ENCODE measurements around the gene PGF.
A peak's percentile ranks its signal among the peaks of the same experiment; 100 is the strongest.
"Not testable (repeated sequence)": the region's sequence is repeated elsewhere in the genome, so short reads cannot be mapped to it uniquely, and the experiment has no call there.

Gene PGF

DNA sequence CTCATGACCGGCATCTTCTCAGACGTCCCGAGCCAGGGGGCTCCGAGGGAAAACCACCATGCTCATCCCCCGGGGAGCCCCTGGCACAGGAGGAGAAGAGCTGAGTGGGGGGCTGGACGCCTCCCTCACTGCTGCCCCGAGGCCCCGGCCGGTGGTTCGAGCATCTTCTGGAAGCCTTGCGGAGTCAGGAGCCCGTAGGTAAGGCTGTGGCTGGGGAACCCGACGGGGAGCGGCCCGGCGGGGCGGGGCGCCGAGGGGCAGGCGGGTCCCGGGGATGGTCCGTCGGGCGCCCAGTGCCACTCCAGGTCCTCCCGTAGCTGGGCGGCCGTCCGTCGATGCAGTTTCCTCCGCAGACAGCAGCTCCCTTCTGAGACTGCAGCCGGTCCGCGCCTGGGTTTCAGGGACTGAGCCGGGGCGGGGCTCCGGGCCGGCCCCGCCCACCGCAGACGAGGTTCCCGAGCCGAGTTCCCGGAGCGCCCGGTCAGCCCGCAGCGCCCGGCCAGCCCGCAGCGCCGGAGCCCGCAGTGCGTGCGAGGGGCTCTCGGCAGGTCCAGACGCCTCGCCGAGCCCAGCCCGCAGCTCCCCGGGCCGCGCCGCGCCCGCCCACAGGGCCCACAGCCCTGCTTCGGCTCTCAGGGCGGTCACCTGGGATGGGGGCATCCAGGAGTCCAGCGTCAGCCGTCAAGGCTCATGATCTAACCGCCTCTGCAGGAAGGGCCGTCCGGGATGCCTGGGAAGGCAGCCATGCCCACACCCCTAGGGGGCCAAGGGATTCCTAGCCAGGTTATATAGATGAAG, at the start of gene PGF:
Gene PGF (minus strand): TSS at position 369 of the 798 bp plus-strand sequence. CDS start 355 bp downstream, at position 14.
- no peak for DNase-seq (ENCODE audit: low spot score)

DNA sequence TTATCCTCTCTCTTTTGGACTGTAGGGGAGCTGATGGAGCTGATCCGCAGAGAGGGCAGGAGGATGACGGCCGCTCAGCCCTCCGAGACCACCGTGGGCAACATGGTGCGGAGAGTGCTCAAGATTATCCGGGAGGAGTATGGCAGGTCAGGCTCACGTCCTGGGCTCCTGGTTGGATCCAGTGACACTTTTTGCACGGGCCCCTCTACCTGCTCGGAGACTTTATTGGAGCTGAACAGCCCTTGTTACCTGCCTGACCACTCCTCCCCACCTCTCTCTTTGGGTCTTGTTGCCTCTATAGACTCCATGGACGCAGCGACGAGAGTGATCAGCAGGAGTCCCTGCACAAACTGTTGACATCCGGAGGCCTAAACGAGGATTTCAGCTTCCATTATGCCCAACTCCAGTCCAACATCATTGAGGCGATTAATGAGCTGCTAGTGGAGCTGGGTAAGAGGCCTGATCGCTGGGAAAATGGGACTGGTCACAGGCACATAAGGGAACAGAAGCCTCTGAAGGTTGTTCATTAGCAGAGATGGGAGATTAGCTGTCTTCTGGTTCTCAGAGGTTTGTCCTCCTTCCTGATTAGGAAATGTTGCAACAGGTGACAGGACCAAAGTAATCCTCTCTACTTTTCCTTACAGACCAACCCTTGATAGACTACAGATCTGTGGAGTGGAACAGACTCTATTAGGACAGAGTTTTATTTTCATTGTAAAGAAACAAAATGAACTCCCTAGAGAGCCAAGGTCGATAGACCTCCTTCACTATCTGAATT, 48.0 kb upstream of the PGF start:
- DNase-seq (ENCODE audit: low spot score): no peak

GRCh38 chr14:75002392-75003249, 47.2 kb upstream of the PGF start, which contains the start of gene EIF2B2:
EIF2B2 (plus strand) TSS chr14:75002921; CDS start chr14:75002991, 70 bp downstream.
- DNase-seq (ENCODE audit: low spot score): peak; percentile 97

DNA sequence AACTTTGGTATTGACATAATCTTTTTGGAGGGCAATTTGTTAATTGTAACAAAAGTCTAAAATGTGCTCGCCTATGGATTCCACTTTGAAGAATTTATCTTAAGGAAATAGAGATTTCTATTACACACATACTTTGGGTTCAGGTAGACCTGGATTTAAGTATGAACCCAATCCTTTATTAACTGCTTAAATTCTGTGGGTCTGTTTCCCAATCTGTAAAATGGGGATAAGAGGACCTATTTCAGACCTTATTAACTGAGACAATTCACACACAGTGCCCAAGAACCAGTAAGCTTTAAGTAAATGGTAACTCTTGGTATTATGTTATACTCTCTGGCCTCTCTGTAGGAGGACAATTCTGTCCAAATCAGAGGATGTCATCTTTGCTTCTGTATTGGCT, 46.5 kb upstream of the PGF start:
- DNase-seq (ENCODE audit: low spot score): no peak

DNA sequence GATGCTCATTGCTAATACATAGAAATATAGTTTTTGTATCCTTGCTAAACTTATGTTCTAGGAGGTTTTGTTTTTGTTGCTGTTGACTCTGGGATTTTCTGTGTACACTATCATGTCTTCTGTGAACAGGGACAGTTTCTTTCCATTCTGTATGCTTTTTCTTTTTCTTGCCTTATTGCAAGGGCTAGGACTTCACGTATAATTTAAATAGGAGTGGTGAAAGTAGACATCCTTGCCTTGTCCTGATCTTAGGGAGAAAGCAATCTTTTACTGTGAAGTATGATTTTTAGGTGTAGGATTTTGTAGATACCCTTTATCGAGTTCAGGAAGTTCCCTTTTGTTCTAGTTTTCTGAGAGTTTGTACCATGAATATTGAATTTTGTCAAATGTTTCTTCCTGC, 45.9 kb upstream of the PGF start:
- no peak for DNase-seq (ENCODE audit: low spot score)

DNA sequence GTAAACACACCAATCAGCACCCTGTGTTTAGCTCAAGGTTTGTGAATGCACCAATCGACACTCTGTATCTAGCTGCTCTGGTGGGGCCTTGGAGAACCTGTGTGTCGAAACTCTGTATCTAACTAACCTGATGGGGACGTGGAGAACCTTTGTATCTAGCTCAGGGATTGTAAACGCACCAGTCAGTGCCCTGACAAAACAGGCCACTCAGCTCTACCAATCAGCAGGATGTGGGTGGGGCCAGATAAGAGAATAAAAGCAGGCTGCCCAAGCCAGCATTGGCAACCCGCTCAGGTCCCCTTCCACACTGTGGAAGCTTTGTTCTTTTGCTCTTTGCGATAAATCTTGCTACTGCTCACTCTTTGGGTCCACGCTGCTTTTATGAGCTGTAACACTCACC, 40.4 kb upstream of the PGF start:
- not testable (repeated sequence) for DNase-seq (ENCODE audit: low spot score)

- not testable (repeated sequence) for DNase-seq (ENCODE audit: low spot score)
Observed at GRCh38 chr14:74994182-74994581, 38.8 kb upstream of the PGF start.

- no peak for DNase-seq (ENCODE audit: low spot score)
Observed at GRCh38 chr14:74988993-74989392, 33.6 kb upstream of the PGF start.

DNA sequence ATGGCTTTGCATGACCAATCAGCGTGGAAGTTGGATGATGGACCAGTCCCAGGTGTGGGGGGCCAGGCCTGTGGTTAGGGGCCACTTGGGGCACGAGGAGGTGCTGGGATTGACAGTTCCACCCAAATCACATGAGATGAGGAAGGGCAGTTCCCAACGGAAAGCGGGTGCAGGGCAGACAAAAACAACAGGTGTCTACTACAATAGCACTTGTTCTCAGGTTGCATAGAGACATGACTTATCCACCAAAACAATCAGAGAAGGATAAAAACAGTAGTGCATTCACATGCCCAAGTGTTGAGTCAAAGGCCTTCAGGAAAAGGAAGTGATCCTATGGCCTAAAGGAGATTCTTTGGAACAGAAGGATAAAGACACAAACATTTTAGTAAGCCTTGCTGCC, 32.7 kb upstream of the PGF start:
- DNase-seq (ENCODE audit: low spot score): no peak

GRCh38 chr14:74985806-74986205, 30.4 kb upstream of the PGF start:
- no peak for DNase-seq (ENCODE audit: low spot score)

GRCh38 chr14:74985028-74985310, 29.6 kb upstream of the PGF start:
- no peak for DNase-seq (ENCODE audit: low spot score)

- DNase-seq (ENCODE audit: low spot score): no peak
Observed at GRCh38 chr14:74984236-74985027, 29.0 kb upstream of the PGF start.

DNA sequence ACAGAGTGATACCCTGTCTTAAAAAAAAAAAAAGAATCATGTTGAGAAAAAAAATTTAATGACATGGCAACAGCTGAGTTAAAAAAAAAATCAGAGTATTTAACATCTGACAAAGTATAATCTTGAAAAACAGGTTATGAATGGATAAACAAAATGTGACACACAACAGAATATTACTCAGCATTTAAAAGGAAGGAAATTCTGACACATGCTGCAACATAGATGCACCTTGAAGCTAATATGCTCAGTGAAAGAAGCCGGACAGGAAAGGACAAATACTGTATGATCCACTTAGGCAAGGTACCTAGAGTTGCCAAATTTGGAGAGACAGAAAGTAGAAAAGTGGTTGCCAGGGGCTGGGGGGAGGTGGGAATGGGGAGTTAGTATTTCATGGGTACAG, 27.9 kb upstream of the PGF start:
- no peak for DNase-seq (ENCODE audit: low spot score)

DNA sequence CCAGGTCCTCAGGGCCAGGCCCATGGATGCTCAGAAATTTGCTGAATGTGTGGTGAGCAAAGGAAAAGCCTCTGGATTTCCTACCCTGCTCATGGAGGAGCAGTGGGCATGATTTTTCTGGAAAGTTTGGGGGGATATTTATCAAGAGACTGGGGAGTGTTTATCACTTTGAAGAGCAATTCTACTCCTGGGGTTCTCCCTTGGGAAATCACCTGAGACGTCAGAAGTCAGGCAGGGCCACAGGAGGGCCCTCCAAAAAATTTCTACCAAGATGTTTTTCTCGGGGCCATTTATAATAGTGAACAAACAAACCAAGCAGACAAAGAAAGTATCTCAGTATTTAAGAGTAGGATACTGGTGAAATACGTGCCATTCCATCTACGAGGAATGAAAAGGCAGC, 27.3 kb upstream of the PGF start:
- no peak for DNase-seq (ENCODE audit: low spot score)

- DNase-seq (ENCODE audit: low spot score): no peak
Observed at GRCh38 chr14:74981833-74982232, 26.4 kb upstream of the PGF start.

- DNase-seq (ENCODE audit: low spot score): no peak
Observed at GRCh38 chr14:74981462-74981782, 26.0 kb upstream of the PGF start.

DNA sequence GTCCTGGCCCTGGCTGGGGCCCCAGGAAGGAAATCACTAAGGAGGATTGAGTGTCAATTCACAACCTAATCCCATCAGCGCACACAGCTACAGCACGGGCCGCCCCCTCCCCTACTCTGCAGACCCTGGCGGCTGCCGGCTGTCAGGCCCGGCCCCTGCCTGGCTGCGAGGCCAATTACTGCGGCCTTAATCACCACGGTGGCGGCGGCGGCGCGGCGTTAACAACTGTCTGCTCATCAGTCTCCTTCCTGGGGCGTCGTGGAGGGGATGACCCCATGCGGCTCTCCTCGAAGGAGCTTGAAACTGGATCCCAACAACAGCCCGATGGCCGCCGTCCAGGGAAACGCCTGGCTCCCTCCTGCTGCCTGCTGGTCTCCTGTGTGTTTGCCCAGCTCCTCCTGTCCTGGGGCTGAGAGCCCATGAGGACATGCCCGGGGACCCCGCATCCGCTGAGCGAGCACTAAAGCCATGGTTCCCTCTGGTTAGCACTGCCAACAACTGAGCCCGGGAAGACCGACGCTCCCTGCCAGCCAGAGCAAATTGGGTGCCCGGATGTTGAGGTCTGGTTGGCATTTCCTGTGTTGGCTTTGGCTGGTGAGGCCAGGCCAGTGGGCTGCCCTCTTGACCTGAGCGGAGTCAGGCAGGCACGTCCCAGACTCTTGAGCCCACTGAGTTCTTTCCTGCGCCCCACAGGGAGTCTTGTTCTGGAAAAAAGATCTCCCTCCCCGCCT, 25.5 kb upstream of the PGF start:
- DNase-seq (ENCODE audit: low spot score): no peak

DNA sequence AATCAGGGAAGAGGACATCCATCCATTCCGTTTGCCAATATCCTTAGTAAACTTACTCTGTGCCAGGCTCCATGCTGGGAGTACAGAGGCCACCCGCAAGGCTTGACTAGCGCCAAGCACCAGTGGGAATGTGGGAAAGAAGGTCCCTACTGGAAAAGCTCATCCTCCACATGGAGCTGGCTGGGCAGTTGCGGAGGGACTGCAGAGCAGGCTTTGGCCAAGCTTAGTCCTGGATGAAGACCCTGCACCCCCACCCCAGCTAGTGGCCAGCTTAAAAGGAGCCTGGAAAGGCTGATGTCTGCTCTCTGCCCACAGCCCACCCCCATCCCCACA, 25.0 kb upstream of the PGF start:
- DNase-seq (ENCODE audit: low spot score): no peak

DNA sequence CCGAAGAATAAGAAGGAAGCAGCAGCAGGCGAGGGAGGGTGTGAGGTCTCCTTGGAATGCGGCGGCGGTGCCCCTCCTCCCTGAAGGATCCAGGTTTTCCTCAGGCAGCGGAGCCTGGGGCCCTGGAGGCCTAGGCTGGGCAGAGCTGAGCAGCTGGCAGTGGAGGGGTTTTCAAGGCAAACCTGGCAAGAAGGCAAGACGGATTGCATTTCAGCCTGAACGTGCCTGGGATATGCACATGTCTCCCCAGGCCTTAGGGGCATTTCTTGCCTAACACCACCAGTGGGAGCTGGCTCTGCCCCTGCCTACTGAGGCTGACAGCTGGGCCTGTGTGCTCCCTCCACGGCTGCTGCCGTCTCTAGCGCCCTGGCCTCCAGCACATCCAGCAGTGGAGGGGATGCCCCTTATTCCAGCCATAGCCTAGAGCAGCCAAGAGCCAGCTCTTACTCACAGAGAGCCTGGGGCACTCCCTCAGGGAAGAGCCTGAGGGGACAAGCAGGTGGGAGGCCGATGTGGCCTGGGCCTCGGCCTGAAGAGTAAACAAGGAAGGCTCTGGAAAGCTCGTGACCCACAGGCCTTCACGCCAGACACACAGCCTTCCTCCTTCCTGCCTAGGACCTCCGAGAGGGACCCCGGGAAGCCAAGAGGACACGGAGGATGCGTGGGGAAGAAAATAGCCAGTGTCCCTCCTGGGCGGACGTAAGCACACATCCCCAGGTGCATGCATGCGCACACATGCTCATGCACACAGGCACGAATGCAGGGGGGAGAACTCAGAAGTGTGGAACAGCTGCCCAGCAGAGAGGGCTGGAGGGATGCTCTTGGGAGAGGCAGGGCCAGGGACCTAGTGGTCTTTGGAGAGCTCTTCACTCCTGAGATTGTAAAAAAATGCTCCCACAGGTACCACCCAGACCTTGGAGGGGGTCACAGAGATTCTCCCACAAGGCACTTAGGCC, 24.3 kb upstream of the PGF start:
- no peak for DNase-seq (ENCODE audit: low spot score)

GRCh38 chr14:74979029-74979428, 23.6 kb upstream of the PGF start:
- no peak for DNase-seq (ENCODE audit: low spot score)

All from globus pallidus (tissue), 1 donor.